Daoy (cell line): ENCODE data around the gene RALGPS1. TPM values are rescaled to one million over a fixed set of nuclear protein-coding genes. Genes with fewer than 3 reads are reported as not detected.
A peak's percentile ranks its signal among the peaks of the same experiment; 100 is the strongest.

Experiments used
- DNase-seq: peaks from one replicate; pipeline ENCODE4 v3.0.0-alpha.2; 2015; ENCODE audit warnings: low read depth
- total RNA-seq: library from RNA; depleted of rRNA; stranded (reverse); fragments of >200 nt; shearing (Covaris generic); gene quantifications from 2 replicates; pipeline ENCODE4 v1.2.3, GENCODE V29; 2014

The RALGPS1 gene
- total RNA-seq, 1 experiment from 2014 or later, result 4.9 TPM

DNA sequence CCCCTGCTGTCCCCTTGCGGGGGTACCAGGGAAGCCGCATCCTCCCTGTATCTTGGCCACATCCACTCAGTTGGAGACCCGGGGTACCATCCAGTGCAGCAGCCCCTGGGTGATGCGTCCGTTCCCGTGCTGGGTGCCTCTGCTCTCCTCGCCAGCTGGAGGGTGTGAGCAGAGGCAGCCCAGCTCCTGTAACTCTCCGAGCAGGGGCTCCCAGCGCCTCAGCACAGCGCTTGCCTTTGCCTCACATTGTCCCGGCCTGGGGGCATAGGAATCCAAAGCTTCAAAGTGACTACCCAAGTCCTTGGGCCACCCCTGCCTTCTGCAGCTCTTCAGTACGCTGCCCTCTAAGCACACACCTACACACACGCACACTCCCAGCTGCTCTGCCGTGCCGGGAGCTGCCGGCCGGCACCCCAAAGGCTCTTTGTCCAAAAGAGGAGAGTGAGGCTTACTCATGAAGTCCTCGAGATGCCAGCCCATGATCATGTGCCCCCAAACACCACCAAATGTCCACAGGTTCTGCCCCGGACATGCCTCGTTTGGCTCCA, 207.1 kb downstream of the RALGPS1 start:
- peak; percentile 53 for DNase-seq

DNA sequence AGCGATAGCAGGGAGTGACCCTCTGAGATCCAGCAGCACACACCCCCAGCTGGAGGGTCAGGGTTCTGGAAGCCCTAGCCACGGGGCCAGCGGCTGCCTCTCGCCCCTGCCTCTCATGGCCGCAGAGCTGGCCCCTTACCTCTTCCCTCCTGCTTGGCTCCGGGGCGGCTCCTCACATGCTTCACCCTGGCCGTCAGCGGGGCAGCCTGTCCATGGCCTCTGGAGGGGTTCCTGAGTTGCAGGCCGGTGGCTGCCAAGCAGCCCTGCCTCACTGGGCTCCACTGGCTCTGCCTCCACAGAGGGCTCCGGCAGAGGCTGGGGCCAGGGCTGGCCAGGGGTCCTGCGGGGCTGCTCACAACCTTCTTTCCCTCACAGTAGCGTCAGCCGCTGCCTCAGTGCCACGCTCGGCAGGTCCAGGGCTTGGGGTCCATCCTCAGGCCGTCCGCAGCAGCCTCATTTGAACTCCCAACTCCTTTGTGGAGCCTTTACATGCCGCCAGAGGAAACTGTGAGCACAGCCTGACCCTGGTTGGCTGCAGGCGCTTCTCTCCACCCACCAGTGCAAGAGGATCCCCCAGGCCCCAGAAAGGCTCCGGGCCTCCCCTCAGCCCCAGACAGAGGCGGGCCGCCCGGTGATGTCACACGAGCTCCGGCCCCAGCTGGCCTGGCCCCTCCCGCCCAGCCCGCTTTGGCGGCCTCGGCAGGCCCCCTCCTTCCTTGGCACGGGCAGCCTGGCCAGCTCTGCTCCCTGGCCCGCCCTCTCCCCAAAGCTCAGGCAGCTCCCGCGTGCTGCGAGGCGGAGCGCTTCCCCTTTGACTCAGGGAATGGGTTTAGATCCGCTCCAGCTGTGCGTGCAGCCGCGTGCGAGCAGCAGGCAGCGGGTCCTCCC, 207.8 kb downstream of the RALGPS1 start, which contains the start of gene ANGPTL2:
TSS of gene ANGPTL2 (minus strand) at position 460 of the 888 bp plus-strand sequence. CDS start 13,904 bp downstream, outside the sequence.
- DNase-seq, result peak; percentile 96

DNA sequence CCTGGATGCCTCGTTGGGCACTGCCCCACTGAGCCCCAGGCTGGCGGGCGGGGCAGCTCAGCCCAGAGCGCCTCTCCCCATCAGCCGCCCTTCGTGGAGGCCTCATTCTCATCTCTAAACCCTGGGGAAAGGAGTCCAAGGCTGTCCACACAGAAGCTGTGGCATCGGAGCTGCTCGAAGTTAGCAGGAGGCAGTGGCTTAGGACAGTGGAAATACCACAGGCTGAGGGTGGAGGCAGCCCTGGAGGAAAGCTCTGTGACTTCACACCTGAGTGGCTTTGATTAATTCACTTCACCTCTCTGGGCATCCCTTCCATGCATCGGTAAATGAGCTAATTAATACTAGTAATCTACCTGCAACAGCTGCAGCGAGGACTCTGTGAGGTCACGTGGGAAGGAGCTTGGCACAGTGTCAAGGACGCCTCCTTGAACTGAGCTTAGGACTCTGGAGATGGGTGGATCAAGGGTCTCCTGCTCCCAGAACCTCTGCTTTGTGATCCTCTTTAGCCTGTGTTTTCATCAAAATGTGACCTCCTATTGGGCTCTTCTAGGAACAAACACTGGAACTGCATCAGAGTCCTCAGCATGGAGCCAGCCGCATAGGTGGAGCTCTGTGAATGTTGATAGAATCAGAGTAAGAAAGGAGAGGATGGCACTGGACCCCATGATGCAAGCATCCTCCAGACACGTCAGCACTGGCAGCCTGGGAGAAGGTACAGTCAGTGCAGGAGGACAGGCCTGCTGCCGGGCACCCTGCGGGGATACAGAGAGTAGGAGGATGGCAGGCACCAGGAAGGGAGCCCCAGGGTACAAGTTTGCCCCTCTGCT, 208.7 kb downstream of the RALGPS1 start:
- peak; percentile 51 for DNase-seq

DNA sequence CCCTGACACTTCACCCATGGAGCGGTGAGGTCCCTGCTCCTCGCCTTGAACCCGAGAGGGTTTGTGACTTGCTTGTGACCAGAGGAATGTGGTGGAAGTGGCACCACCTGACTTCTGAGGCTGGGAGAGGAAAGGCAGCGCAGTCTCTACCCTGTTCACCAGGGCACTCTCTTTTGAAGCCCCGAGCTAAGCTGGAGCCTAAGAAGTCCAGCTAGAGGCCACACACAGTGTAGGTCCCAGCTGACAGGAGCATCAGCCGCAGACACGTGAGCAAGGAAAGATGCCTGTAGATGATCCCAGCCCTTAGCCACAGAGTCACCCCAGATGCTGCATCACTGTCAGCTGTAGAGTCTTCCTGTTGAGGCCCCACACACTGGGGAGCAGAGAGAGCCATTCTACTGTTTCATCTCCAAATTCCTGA, 209.5 kb downstream of the RALGPS1 start:
- DNase-seq, result no peak

DNA sequence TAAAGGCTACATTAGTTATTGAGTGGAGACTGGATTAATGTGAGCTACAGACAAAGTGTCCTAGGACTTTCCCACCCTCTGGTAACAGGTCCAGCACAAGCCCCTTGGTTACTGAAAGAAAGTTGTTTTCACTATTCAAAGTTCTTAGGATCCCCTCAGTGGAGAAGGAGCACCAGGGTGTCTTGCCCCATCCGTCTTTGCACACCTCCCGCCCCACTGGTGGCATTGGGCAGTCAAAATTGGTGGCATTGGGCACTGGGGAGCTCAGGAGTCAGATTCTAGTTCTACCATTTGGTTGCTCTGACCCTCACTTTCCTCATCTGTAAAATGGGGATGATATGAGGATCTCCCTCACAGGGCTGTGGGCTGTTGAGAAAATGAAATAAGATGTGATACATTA, 210.2 kb downstream of the RALGPS1 start:
- no peak for DNase-seq

DNA sequence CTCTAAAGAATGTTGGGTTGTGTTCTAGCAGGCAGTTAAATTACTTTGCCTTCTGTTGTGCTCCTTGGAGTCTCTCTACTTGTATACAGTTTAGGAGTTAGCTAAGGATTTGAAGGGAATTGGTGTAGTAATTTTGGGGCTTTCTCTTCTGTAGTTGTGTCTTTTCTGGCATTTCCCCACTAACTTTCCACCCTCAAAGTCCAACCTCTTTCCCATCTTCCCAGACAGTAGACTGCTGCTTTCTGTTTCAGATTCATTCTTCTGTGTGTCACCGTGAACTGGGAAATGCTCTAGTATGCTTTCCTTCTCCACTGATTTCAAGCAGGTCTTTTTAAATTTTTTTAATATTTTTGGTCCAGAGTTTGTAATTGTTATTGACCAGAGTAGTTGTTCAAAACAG, 212.4 kb downstream of the RALGPS1 start:
- no peak for DNase-seq

DNA sequence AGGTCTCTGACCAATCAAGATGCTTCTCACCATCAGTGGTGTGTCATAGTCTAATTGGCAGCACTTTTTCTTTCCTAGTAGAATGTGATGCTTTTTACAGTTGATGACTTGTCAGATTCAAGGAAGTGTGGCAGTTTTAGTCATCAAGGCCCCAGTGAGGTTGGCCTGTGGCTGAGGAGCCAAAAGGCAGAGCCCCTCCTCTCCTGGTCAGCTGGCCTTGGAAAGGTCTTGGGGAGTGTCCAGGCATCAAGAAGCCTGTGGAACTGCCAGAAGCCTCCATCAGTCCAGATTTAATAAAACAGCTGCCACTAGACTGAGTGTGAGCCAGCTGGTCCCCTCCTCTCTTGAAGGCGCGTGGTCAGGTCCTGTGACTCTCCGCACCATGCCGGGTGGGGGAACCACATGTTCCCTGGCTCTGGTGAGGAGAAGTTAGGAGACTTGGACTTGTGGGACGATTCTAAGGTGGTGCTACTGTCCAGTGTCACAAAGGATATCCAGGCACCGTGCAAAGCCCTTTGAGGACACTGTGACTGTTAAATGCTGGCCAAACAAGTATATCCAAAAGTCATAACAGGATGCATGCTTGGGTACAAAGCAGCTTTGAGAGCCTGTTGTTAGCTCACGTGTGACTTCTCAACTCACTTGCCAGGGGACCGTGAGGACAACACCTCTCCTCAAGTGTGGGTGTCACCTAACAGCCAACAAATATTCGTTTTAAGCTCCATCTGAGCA, 213.9 kb downstream of the RALGPS1 start:
- DNase-seq, result peak; percentile 19

DNA sequence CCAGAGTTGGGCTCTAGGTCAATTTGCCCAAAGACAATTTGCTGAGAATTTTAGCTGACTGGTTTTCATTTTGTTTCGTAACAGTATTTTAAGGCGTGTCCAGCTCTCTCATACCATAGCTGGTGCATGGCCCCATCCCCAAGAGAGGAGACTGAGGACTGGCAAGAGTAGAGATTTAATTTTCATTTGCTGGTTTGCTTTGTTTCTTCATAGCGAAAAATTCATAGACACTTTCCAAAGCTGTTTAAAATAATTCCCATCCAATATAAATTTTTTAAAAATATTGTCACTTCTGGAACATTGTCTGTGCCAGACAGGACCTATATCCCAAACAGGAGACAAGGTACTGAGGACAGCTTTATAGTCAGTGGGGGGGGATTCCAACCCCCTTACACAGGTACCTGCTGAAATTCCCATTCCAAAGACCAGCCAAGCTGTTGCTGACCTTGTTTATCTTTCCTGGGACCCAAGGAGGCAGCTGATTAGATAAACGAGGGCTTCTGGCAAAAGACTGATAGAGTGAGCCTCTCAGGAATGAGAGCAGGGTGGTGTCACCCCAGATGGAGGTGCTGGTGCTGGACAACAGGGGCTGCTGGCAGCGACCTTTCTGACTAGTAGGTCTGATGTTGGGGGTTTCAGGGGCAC, 214.6 kb downstream of the RALGPS1 start:
- no peak for DNase-seq

DNA sequence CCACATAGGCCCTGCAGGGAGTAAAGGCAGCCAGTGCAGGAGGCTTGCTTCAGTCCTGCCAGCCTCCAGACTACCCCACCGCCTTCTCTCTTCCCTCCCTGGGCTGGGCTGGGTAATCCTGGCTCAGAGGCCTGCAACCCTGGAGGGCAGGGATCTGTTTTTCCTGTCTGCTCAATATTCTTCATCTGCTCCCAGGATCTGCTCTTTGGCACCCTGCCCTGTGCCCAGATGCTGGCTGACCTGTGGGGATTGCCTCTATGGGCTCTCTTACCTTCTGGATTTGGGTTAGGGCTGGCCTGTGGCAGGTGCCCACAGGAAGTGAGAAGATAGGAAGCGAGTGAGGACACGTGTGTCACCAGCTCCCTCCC, 215.1 kb downstream of the RALGPS1 start:
- no peak for DNase-seq

DNA sequence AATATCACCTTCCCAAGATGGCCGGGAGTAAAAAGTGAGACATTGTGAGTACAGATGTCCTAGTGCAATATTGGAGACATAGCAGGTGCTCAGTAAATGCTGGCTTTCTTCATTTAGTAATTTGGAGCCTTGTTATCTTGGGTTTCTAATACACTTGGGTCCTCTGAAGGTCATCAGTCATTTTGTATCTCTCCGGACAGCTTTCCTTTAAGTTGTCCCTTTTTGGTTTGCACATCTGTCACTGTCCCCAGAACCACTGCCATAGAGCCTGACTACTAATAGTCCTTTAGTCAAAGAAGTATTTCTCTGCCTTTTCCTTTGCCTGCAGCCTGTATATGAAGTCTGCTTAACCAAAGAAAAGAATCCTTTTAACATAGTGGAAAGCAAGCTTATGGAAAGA, 215.7 kb downstream of the RALGPS1 start:
- no peak for DNase-seq

DNA sequence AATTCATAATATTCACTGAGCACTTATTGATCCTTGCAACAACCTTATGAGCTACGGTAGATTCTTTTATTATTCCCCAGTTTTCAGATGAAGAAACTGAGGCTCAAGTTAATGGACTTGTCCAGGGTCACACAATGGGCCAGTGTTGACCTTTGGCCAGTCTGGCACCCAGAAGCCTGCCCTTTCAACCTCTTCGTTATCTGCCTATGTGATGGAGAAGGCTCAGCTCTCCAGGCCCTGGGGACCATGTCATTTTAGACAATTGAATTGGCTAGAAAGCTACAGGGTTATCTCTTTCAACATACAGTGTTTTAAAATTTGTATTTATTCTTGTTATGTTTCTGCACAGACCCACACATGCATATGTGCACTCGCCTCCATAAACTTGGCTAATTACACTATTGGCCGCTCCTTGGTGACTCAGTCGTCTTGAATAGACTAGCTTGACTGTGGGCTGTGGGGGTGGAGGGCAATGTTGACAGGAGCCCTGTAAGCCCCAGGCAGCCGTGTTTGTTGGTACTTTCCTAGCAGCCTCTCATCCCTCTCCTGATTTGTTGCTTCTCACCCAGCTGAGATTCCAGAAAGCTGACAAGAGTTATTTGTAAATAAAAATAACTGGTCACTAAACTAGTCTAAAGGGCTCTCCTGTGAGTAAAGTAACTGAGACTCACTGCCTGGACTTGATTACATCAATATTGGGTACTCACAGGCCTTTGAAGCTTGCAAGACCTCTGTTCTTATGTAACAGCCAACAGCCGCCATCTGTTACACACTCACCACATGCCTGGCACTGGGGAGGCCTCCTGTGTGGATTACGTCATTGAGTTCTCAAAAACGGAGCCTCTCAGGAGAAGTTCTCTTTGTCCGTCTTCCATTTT, 216.3 kb downstream of the RALGPS1 start:
- peak; percentile 87 for DNase-seq

DNA sequence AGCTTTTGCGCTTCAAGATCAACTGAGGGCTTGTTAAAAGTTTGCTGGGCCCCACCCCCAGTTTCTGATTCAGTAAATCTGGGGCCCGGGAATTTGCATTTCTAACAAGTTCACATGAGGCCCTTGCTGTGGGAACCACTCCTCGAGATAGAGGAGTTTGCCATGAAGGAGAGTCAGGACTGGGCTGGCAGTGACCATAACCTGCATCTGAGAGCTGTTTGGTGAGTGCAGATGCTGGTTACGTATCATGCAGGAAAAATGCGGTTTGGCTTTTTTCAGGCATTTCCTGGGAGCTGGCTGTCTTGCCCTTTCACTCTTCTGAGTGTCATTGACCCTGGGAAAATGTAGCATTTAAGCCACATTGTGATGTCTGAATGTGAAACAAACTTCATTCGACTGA, 217.3 kb downstream of the RALGPS1 start:
- DNase-seq, result peak; percentile 69

DNA sequence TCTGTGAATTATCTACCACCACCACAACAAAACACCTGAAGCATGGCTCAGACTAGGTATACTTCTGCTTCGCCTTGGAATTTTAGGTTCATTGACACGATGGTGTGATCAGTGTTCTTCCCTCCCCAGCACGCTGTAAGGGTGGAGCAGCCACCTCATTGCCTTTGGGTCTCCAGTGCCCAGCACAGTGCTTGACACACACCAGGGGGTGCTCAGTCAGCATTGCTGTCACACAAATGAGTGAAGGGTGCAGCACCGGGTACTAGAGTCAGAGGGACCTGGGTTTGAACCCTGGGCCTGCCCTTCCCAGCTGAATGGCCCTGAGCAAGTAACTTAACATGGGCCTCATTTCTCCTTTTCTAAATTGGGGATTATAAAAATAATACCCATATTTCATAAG, 217.8 kb downstream of the RALGPS1 start:
- no peak for DNase-seq

DNA sequence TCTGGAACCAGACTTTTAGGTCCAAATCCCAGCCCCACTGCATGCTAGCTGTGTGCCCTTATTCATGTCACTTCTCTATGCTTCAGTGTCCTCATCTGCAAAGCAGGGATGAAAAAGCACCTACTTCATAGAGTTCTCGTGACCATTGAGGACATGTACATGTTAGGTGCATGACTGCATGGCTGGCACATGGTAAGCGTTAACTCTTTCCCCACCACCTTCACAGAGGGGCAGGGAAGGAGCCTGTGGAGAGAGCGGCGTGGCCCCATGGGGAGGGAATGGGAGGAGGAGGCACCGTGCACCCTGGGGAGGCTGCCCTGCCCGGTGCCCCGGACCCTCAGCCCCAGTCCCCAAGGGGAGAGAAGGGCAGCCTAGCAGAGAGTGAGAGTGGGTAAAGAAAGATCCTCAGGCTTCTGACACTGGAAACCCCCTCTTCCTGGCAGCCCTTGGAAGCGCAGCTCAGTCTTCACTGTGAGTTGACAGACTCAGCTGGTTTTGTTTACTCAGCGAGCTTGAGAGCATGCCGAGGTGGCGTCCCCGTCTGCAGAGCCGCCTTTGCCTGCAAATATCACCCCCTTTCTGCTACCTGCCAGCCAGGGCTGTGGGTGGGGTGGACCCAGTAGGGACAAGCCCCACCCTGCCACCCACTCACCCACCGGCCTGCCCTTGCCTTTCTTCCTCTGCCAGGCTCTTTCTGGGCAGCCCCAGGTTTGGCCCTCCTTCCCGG, 218.5 kb downstream of the RALGPS1 start:
- DNase-seq, result peak; percentile 70

DNA sequence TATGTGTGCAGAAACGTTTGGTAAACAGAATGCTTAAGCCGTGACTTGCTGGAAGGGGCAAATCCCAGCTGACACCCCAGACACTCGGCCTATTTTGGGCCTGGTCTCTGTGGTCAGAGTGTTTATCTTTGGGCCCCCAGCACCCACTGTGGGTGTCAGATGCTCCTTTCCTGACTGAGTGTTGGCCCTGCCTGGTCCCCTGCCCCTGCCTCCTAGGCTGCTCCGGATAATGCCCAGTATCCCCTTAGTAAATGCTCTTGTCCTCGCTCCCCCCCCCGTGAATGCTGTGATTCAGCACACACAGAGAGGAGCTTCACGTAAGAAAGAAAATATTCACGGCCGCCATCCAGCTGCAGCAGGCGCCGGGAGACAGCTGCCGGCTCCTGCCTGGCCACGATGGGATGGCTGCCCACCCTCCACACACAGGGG, 219.2 kb downstream of the RALGPS1 start:
- peak; percentile 74 for DNase-seq

DNA sequence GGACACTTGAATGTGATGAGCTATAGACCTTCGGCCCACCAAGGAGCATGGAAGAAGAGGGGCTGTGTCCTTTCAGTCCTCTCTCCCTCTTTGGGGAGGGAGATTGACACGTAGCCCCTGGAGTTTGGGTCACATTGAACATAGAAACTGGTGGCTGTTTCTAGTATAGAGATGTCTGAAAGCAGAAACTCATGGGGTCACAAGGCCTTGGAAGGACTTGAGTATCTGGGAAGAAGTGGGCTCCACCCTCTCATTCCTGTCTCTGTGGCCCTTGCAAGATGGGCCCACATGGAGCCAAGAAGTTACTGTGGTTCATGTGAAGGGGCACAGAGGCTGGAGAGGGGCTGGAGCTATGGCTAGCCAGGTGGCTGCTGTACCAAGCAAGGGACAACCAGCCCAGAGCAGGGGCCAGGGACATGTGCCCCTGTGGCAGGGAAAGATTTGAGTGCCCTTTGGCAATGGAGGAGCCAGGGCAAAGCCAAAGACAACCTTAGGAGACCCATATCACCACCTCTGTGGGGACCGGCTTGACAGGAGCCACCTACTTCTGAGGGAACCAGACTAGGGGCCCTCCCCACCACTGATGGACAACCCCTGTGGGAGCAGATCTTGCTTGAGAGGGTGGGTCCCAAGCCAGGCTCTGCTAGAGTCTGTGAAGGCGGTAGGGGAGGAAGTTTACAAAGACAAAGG, 220.6 kb downstream of the RALGPS1 start:
- no peak for DNase-seq

DNA sequence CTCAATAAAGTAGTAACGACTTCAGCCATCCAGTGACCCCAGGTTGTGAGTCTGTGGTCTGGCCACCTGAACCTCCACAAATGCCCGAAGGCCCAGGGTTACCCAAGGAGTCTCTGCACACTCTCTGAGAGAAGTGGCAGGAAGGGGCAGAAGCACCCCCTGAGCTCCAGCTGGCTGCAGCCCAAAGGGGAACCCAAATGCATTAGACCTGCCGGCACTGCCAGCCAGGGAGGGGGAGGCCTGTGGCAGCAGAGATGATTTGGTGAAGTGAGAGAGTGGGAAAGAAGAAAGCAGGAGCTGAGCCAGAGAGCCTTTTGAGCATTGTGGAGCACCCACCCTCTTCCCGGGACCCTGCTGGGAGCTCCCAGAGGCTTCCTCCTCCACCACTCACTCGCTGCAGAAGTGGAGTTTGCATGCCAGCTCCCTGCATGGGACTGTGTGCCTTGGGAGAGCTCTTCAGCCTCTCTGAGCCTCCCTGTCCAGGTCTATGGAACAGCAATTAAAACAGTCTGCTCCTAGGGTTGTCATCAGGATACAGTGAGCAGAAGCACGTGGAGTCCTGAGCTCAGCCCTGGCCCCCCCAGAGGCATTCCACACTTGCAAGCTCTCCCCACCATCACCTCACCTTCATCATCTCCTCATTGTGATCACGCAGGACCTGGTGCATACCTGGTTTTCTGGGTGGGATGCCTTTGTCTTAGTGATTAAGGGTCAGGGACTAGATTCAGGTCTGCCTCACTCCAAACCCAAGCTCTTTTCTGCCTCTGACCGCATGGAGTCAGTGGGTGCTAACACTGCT, 221.7 kb downstream of the RALGPS1 start:
- DNase-seq, result no peak
